HG03460 (cell line): Measurements from ENCODE around the gene RUVBL1.

Experiments used
- ATAC-seq: cut with Tn5 transposase; IDR thresholded peaks from one replicate; pipeline ENCODE4 v1.9.1; 2021; ENCODE audit not compliant: unreplicated experiment

RUVBL1 gene

DNA sequence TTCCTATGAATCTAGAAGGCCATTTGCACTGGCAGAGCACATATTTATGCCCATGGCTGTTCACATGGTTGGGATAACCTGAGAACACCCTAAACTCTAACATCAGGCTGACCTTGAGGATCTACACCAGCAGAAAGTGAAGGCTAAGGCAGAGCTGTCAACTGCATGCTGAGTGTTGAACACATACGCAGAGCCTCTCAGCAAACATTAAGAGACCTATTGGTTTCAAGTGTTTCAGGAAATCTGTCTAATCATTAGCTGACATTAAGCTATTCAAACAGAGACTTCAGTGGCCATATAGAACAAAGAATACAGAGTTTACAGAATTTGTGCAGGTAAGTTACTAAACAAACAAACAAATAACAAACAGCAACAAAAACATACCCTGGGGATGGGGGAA is 87.5 kb downstream of the RUVBL1 start:
- ATAC-seq: no peak

DNA sequence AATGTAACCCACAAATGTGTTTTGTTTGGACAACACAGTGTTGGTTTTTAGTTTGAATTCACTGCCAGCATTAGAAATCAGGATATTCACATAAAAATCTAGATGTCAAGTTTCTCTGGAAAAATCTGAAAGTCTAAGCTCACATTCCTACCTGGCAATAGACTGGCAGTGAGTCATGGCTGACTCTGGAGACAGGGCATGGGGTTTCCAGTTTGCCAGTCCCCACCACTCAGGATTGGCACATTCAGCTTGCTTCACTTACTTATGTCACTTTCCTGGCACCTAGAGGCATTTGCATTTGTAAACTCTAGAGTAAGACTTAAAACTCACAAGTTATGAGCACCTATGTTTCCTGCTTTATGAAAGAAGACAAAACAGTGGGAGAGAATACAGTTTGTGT is 90.5 kb downstream of the RUVBL1 start:
- ATAC-seq: no peak
